Mammary epithelial cell (primary cell): ENCODE data around the gene AMY1B.
"Not testable (repeated sequence)": the region's sequence is repeated elsewhere in the genome, so short reads cannot be mapped to it uniquely, and the experiment has no call there.

Experiments
- CTCF ChIP-seq, 2 donors: IDR thresholded peaks in 1 of 2; conservative IDR thresholded peaks in 1 of 2; 2 replicates each; pipeline ENCODE4 v1.5.1; 2011 to 2012; ENCODE audit warnings: inconsistent platforms in 2 of 2, low read length in 2 of 2, mild to moderate bottlenecking in 2 of 2, control low read depth in 1 of 2, low read depth in 1 of 2; ENCODE audit not compliant: insufficient read depth in 1 of 2; ENCODE audit errors: extremely low read depth in 1 of 2
- EZH2 ChIP-seq: IDR thresholded peaks from 2 replicates; pipeline ENCODE4 v1.6.1; 2012; ENCODE audit warnings: low read length, inconsistent platforms, borderline replicate concordance

GRCh38 chr1:103721473-103721872, 25.5 kb upstream of the AMY1B start:
- not testable (repeated sequence) for TF ChIP-seq CTCF (conservative IDR thresholded peaks at IDR 0.05 in 1 of 2, IDR thresholded peaks at IDR 0.05 in 1 of 2; ENCODE audit: extremely low read depth in 1 of 2, insufficient read depth in 1 of 2, low read depth in 1 of 2, low read length in 2 of 2); EZH2
